Measurements from ENCODE around the gene FHIP1A. TPM values are rescaled to one million over a fixed set of nuclear protein-coding genes. Genes with fewer than 3 reads are reported as not detected.
A peak's percentile ranks its signal among the peaks of the same experiment; 100 is the strongest.

FHIP1A gene
- total RNA-seq, 1 experiment from 2014 or later = 14.8 TPM

DNA sequence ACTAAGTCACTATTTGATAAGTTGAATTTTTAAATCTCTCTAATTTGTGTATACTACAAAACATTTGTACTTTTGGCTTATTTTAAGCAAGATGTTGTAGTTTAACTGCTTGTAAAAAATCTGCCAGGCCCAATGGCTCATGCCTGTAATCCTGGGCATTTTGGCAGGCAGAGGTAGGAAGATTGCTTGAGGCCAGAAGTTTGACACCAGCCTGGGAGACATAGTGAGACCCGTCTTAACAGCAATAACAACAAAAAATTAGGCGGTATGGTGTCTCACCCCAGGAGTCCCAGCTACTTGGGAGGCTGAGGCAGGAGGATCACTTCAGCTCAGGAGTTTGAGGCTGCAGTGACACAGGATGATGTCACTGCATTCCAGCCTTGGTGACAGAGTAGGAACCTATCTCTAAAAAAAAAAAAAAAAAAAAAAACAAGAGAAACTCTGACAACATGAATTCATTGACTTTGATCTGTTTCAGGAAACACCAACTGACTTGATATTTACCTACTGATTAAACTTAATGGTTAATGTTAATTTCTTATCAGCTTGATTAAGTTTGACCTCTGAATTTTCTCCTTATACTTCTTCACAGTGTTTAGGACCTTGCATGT, 8.9 kb downstream of the FHIP1A start:
- peak overlapping the region; percentile 6; the same call in 1 of the 2 replicates for H3K9ac ChIP-seq (ENCODE audit: low read length)
- H3K4me1 ChIP-seq (ENCODE audit: control insufficient read depth in 1 of 2, insufficient read depth in 2 of 2, low read length in 2 of 2) = peaks cover 16 to 42% of the 10 kb centered on the region in 2 experiments
- peak; percentile 26; the same call in 1 of the 2 replicates for ATAC-seq
- H3K27me3 ChIP-seq (ENCODE audit: insufficient read depth, low read length) = no peaks in the 10 kb centered on the region
- H3K27ac ChIP-seq (ENCODE audit: low read depth, low read length) = peak overlapping the region; percentile 1; the same call in 1 of the 2 replicates
- DNase-seq (ENCODE audit: low read depth, low spot score) = no peak
- POLR2A ChIA-PET = interaction anchor here (0.7 kb wide), 1 partner anchor 38 kb away, joined by 3 read pairs; no protein-coding TSS in a partner anchor
- intact Hi-C loops (cut with micrococcal nuclease) = no loop called here
- H3K79me2 ChIP-seq (ENCODE audit: insufficient read depth, low read length) = peaks cover 3% of the 10 kb centered on the region; the same call in 1 of the 2 replicates
- RAD21 ChIA-PET (ENCODE audit: low non-redundant PET in 1 of 2, low total read pairs in 2 of 2, uncharacterized antibody in 2 of 2, unreplicated experiment in 2 of 2) = no interaction called here
- 0 out of 4 replicates have a peak overlapping the region, but pooled peaks of 1 of the 2 experiments have one; percentile 8 for H3K4me3 ChIP-seq (replicated peaks in 1 of 2; ENCODE audit: low read depth in 1 of 2, low read length in 2 of 2)
- no peaks in the 10 kb centered on the region for H3K36me3 ChIP-seq (ENCODE audit: control insufficient read depth in 1 of 2, insufficient read depth in 2 of 2, low read length in 2 of 2)
- no peaks in the 10 kb centered on the region for H4K20me1 ChIP-seq (ENCODE audit: insufficient read depth)
- H3K4me2 ChIP-seq (ENCODE audit: low read length) = peak overlapping the region; percentile 49
- no peak overlapping the region for H2AFZ ChIP-seq (ENCODE audit: low read depth, low read length, poor library complexity, severe bottlenecking)
- no TSS peak for BruUV-seq (replicated peaks)
- H3K9me3 ChIP-seq (ENCODE audit: control insufficient read depth in 1 of 2, insufficient read depth in 1 of 2, low read depth in 1 of 2, low read length in 2 of 2) = no peaks in the 10 kb centered on the region
- peak; percentile 38; the same call in 1 of the 2 replicates for TF ChIP-seq SRF (IDR thresholded peaks at IDR 0.05; ENCODE audit: low read depth)
- no peak for TF ChIP-seq EGR1 (IDR thresholded peaks at IDR 0.05; ENCODE audit: low read depth)
- TF ChIP-seq FOSL1 (IDR thresholded peaks at IDR 0.05; ENCODE audit: low read depth) = peak; percentile 52; the same call in 1 of the 2 replicates
- TF ChIP-seq CBX3 (IDR thresholded peaks at IDR 0.05; ENCODE audit: low read depth) = 0 out of 2 replicates have a peak, but pooled peaks have one; percentile 51
- no peaks in the 10 kb centered on the region for H3K9me2 ChIP-seq (ENCODE audit: insufficient read depth)
- CTCF ChIA-PET = no interaction called here

DNA sequence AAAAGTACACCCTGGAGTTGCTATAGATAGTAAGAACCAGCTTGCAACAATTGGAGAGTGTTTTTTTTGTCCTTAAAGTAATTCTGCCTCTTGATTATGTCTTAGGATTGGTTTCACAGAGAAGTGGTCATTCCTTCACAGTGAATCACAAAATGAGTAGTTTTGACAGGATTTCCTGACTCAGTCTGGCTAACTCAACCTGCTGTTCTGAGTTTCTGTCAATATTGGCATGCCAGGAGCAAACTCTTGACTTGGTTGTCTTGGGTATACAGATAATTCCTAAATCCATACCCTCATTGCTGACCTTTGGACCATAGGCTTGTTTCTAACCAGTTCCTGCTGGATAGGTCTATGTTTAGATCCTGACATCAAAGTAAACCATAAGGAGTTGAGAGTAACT, 9.4 kb downstream of the FHIP1A start:
- no peaks in the 10 kb centered on the region for H3K36me3 ChIP-seq (ENCODE audit: control insufficient read depth in 1 of 2, insufficient read depth in 2 of 2, low read length in 2 of 2)
- H3K9ac ChIP-seq (ENCODE audit: low read length) = peak overlapping the region; percentile 6; the same call in 1 of the 2 replicates
- H3K9me2 ChIP-seq (ENCODE audit: insufficient read depth) = no peaks in the 10 kb centered on the region
- POLR2A ChIA-PET = no interaction called here
- no peaks in the 10 kb centered on the region for H4K20me1 ChIP-seq (ENCODE audit: insufficient read depth)
- 0 out of 4 replicates have a peak overlapping the region, but pooled peaks of 1 of the 2 experiments have one; percentile 8 for H3K4me3 ChIP-seq (replicated peaks in 1 of 2; ENCODE audit: low read depth in 1 of 2, low read length in 2 of 2)
- TF ChIP-seq SRF (IDR thresholded peaks at IDR 0.05; ENCODE audit: low read depth) (no peak; the same call in 1 of the 2 replicates), FOSL1 (IDR thresholded peaks at IDR 0.05; ENCODE audit: low read depth) (peak; percentile 59; the same call in 1 of the 2 replicates), POLR2A (IDR thresholded peaks at IDR 0.05; ENCODE audit: borderline replicate concordance, extremely low read depth, insufficient read depth, insufficient read length) (no peak), POLR2AphosphoS5 (IDR thresholded peaks at IDR 0.05; ENCODE audit: low read depth, low read length) (no peak), EZH2 (IDR thresholded peaks at IDR 0.05) (no peak), SP1 (IDR thresholded peaks at IDR 0.05; ENCODE audit: low read depth) (peak; percentile 38), CEBPB (IDR thresholded peaks at IDR 0.05; ENCODE audit: low read depth) (no peak; the same call in 1 of the 2 replicates), SIN3A (IDR thresholded peaks at IDR 0.05; ENCODE audit: low read depth) (peak; percentile 63; the same call in 1 of the 2 replicates), RAD21 (IDR thresholded peaks at IDR 0.05; ENCODE audit: low read depth) (peak; percentile 3; the same call in 1 of the 2 replicates), JUND (IDR thresholded peaks at IDR 0.05) (peak; percentile 44; the same call in 1 of the 2 replicates), EGR1 (IDR thresholded peaks at IDR 0.05; ENCODE audit: low read depth) (no peak)
- TF ChIP-seq, protein P1, sequence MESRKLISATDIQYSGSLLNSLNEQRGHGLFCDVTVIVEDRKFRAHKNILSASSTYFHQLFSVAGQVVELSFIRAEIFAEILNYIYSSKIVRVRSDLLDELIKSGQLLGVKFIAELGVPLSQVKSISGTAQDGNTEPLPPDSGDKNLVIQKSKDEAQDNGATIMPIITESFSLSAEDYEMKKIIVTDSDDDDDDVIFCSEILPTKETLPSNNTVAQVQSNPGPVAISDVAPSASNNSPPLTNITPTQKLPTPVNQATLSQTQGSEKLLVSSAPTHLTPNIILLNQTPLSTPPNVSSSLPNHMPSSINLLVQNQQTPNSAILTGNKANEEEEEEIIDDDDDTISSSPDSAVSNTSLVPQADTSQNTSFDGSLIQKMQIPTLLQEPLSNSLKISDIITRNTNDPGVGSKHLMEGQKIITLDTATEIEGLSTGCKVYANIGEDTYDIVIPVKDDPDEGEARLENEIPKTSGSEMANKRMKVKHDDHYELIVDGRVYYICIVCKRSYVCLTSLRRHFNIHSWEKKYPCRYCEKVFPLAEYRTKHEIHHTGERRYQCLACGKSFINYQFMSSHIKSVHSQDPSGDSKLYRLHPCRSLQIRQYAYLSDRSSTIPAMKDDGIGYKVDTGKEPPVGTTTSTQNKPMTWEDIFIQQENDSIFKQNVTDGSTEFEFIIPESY (IDR thresholded peaks at IDR 0.05; ENCODE audit: extremely low read depth, insufficient replicate concordance, low read length) = no peak
- ATAC-seq (peak; percentile 71), DNase-seq (ENCODE audit: low read depth, low spot score) (peak; percentile 53)
- RAD21 ChIA-PET (ENCODE audit: low non-redundant PET in 1 of 2, low total read pairs in 2 of 2, uncharacterized antibody in 2 of 2, unreplicated experiment in 2 of 2) = no interaction called here
- H3K4me2 ChIP-seq (ENCODE audit: low read length) = peak overlapping the region; percentile 49
- peak overlapping the region; percentile 1; the same call in 1 of the 2 replicates for H3K27ac ChIP-seq (ENCODE audit: low read depth, low read length)
- no peaks in the 10 kb centered on the region for H3K9me3 ChIP-seq (ENCODE audit: control insufficient read depth in 1 of 2, insufficient read depth in 1 of 2, low read depth in 1 of 2, low read length in 2 of 2)
- H2AFZ ChIP-seq (ENCODE audit: low read depth, low read length, poor library complexity, severe bottlenecking) = no peak overlapping the region
- intact Hi-C loops (cut with micrococcal nuclease) = no loop called here
- no TSS peak for BruUV-seq (replicated peaks)
- H3K27me3 ChIP-seq (ENCODE audit: insufficient read depth, low read length) = no peaks in the 10 kb centered on the region
- CTCF ChIA-PET = no interaction called here
- H3K79me2 ChIP-seq (ENCODE audit: insufficient read depth, low read length) = peaks cover 3% of the 10 kb centered on the region; the same call in 1 of the 2 replicates
- H3K4me1 ChIP-seq (ENCODE audit: control insufficient read depth in 1 of 2, insufficient read depth in 2 of 2, low read length in 2 of 2) = peaks cover 16 to 42% of the 10 kb centered on the region in 2 experiments
